Psoas muscle (tissue), 8 donors: ENCODE results near the gene FGF14. TPM values are rescaled to one million over a fixed set of nuclear protein-coding genes. Genes with fewer than 3 reads are reported as not detected.

Source experiments
- ATAC-seq, 4 donors: fragments of 200-7000 bp; cut with Tn5 transposase; one replicate each; pipeline ENCODE4 v1.9.1; 2020; ENCODE audit warnings: moderate library complexity in 3 of 4, mild to moderate bottlenecking in 2 of 4
- DNase-seq, 2 donors: peaks; one replicate each; pipeline ENCODE4 v3.0.0-alpha.2; 2020
- H3K27ac ChIP-seq: fragments of 200-600 bp; one replicate; pipeline ENCODE4 v1.8.0; 2022
- H3K27me3 ChIP-seq, 3 donors: fragments of 200-600 bp in 1 of 3; one replicate each; pipeline versions ENCODE4 v1.6.1 to v1.8.0; 2013 to 2022; ENCODE audit warnings: low read length in 2 of 3, mild to moderate bottlenecking in 2 of 3, moderate library complexity in 1 of 3; ENCODE audit not compliant: insufficient read depth in 3 of 3
- H3K36me3 ChIP-seq, 2 donors: fragments of 200-600 bp in 1 of 2; one replicate each; pipeline versions ENCODE4 v1.6.1 to v1.8.0; 2013 to 2022; ENCODE audit warnings: low read depth in 1 of 2, mild to moderate bottlenecking in 1 of 2, moderate library complexity in 1 of 2; ENCODE audit not compliant: insufficient read depth in 1 of 2
- H3K4me1 ChIP-seq: fragments of 200-600 bp; one replicate; pipeline ENCODE4 v1.8.0; 2022
- H3K4me3 ChIP-seq: fragments of 200-600 bp; one replicate; pipeline ENCODE4 v1.8.0; 2022; ENCODE audit warnings: mild to moderate bottlenecking
- H3K9me3 ChIP-seq: fragments of 200-600 bp; one replicate; pipeline ENCODE4 v1.8.0; 2022
- CTCF ChIP-seq: fragments of 200-600 bp; IDR thresholded peaks from one replicate; pipeline ENCODE4 v1.8.0; 2022; ENCODE audit warnings: antibody characterized with exemption
- WGBS, 3 donors: extraction: QIAGEN DNeasy Blood & Tissue Kit; methylation state at CpG; one replicate each; pipeline versions ENCODE4 v1.1.6 to v1.1.7; 2013; 5-methylcytosine and 5-hydroxymethylcytosine counted together
- intact Hi-C, 2 donors: fragments of 100-400 bp; cut with DNase I; formaldehyde crosslinking; loops; one replicate each; pipeline versions ENCODE4 v1.11.0 to v1.14.2; 2022
- polyA plus RNA-seq, 3 donors: library from polyadenylated mRNA; stranded (reverse); fragments of 200-250 nt; gene quantifications; one replicate each; pipeline ENCODE4 v1.2.3, GENCODE V29; 2013
- total RNA-seq, 4 donors: library from RNA; stranded (reverse); fragmentation: NEBNext Ultra II Directional in 2 of 4; extraction: Animal tissue kit (Norgen Biotek cat#: 25700) in 2 of 4; gene quantifications; one replicate each; pipeline versions ENCODE4 v1.2.1 to v1.2.4, GENCODE V29; 2021 to 2023
- donor health status: healthy with polysubstance abuse.
- donor health status: DM: no; HTN: no; CAD: no; lungs with moderate emphysema.
- donor health status: Bipolar disorder and iron deficiency.
- donor health status: healthy.
- donor health status: DM: yes; HTN: yes; CAD: no.
- donor health status: DM: no; HTN: no; CAD: no.
- donor health status: DM: no; HTN: no; CAD: no.
- donor health status: DM: yes; HTN: yes; CAD: no.

Gene FGF14
- total and polyA plus RNA-seq, 7 donors: 0.01 to 0.05 (median 0.02) TPM; not detected in 4

- TF ChIP-seq CTCF: no peak
- Histone ChIP-seq H3K4me3 (no peak overlapping the region), H3K27me3 (no peaks in the 10 kb centered on the region), H3K4me1 (no peaks in the 10 kb centered on the region), H3K27ac (no peak overlapping the region), H3K9me3 (no peaks in the 10 kb centered on the region), H3K36me3 (no peaks in the 10 kb centered on the region)
- intact Hi-C loops: no loop called here
- WGBS, 3 donors: 77 to 82% (median 77%) methylated on average over 5 of the region's 5 CpGs
- ATAC-seq: no peak
- no peak for DNase-seq
These were observed 55.1 kb downstream of the FGF14 start for GRCh38 chr13:102346769-102347168.

GRCh38 chr13:102344410-102344809, 57.4 kb downstream of the FGF14 start:
- TF ChIP-seq CTCF: no peak
- Histone ChIP-seq H3K4me3 (no peak overlapping the region), H3K27ac (no peak overlapping the region), H3K9me3 (no peaks in the 10 kb centered on the region), H3K4me1 (no peaks in the 10 kb centered on the region), H3K36me3 (no peaks in the 10 kb centered on the region), H3K27me3 (no peaks in the 10 kb centered on the region)
- intact Hi-C loops: no loop called here
- DNase-seq (no peak), ATAC-seq (no peak)

- intact Hi-C loops: no loop called here
- no peak for TF ChIP-seq CTCF
- 43 to 49% (median 44%) methylated on average over 8 of the region's 8 CpGs for WGBS, 3 donors
- Histone ChIP-seq H3K27ac (no peak overlapping the region), H3K4me1 (no peaks in the 10 kb centered on the region), H3K4me3 (no peak overlapping the region), H3K9me3 (no peaks in the 10 kb centered on the region), H3K27me3 (no peaks in the 10 kb centered on the region), H3K36me3 (no peaks in the 10 kb centered on the region)
- DNase-seq (no peak), ATAC-seq (no peak)
These were observed 68.3 kb downstream of the FGF14 start for GRCh38 chr13:102333320-102334198.

DNA sequence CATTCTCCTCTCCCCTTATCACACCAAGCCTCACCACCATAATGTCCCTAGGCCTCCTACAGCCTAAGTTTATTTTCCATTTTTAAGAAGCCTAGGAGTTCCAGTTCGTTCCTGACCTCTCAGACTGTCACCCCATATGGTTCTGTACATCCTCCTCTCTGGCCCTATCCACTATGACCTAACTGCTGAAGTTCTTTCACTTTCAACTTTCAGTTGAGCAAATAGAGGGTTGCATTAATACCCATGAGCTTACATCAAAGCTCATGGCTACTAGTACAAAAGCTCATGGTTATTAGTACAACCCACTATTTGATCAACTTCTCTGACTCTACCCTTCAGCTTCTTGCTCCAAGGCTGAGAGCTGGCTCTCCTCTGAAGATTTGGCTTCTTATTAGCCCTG, 72.9 kb downstream of the FGF14 start:
- ATAC-seq: no peak
- no peaks in the 10 kb centered on the region for H3K9me3 ChIP-seq
- H3K27me3 ChIP-seq: no peaks in the 10 kb centered on the region
- H3K4me1 ChIP-seq: no peaks in the 10 kb centered on the region
- TF ChIP-seq CTCF: no peak
- no peak for DNase-seq
- H3K4me3 ChIP-seq: no peak overlapping the region
- no peaks in the 10 kb centered on the region for H3K36me3 ChIP-seq
- intact Hi-C loops: no loop called here
- H3K27ac ChIP-seq: no peak overlapping the region
- 46 to 61% (median 55%) methylated on average over 1 of the region's 1 CpG for WGBS, 3 donors
